GM08714 (cell line): ENCODE data around the gene TGFBR2.

ENCODE experiments used
- H3K4me3 ChIP-seq: fragments of 200-500 bp; sonication (Bioruptor generic); 2 replicates; pipeline ENCODE4 v1.5.1; 2014; ENCODE audit warnings: mild to moderate bottlenecking, low read length, inconsistent platforms
- ZNF274 ChIP-seq: IDR thresholded peaks from 2 replicates; pipeline ENCODE4 v1.6.1; 2012; ENCODE audit warnings: mild to moderate bottlenecking, low read depth, low read length

The TGFBR2 gene

DNA sequence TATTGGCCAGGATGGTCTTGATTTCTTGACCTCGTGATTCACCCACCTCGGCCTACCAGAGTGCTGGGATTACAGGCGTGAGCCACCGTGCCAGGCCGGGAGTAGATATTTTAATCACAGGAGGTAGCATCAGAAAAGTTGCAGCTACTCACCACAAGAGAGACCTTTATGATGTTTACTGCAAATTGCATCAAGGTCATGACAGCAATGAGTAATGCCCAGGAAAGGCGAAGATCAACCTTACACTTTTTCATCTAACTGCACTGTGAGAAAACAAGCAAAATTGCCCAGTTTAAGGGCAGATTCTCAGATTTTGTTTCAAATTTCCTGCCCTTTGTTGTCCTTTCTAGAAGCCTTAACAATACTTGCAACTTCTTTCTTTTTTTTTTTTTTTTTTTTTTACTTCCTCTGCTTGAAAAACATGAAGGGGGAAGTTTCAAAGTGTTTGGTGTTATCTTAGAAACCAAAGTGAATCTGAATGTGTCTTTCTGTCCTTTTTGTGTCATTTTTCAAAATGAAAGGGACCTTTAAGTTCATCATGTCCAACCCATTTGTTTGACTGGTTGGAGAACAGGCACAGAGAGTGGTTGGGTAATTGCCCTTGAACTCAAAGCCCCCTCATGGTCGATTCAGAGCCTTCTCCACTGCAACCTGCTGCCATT, 25.0 kb downstream of the TGFBR2 start:
- no peak for TF ChIP-seq ZNF274
- no peak overlapping the region for H3K4me3 ChIP-seq

DNA sequence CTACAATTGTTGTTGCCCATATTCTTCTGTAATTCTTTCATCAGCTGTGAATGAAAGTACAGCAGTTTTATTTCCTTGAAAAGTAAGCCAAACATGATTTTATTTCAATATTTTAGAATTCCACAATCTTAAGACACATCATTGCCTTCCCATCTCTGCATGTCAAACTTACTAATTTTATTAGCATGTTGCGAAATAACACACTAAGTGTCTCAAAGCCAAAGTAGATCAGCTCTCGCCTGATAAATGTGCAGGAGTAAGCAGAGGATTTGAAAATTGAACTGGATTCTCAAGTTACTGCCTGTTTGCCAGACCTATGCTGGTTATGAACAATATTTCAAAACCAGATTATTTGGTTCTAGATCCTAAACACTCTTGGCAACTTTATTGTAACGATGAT, 25.7 kb downstream of the TGFBR2 start:
- H3K4me3 ChIP-seq: no peak overlapping the region
- no peak for TF ChIP-seq ZNF274

- no peak overlapping the region for H3K4me3 ChIP-seq
- TF ChIP-seq ZNF274: no peak
Observed at GRCh38 chr3:30632521-30632920, 26.1 kb downstream of the TGFBR2 start.

- H3K4me3 ChIP-seq: no peak overlapping the region
- TF ChIP-seq ZNF274: no peak
Observed at GRCh38 chr3:30633718-30634117, 27.3 kb downstream of the TGFBR2 start.

- no peak for TF ChIP-seq ZNF274
- no peak overlapping the region for H3K4me3 ChIP-seq
Observed at GRCh38 chr3:30634761-30635735, 28.6 kb downstream of the TGFBR2 start.

GRCh38 chr3:30637310-30638219, 31.2 kb downstream of the TGFBR2 start:
- no peak overlapping the region for H3K4me3 ChIP-seq
- no peak for TF ChIP-seq ZNF274

DNA sequence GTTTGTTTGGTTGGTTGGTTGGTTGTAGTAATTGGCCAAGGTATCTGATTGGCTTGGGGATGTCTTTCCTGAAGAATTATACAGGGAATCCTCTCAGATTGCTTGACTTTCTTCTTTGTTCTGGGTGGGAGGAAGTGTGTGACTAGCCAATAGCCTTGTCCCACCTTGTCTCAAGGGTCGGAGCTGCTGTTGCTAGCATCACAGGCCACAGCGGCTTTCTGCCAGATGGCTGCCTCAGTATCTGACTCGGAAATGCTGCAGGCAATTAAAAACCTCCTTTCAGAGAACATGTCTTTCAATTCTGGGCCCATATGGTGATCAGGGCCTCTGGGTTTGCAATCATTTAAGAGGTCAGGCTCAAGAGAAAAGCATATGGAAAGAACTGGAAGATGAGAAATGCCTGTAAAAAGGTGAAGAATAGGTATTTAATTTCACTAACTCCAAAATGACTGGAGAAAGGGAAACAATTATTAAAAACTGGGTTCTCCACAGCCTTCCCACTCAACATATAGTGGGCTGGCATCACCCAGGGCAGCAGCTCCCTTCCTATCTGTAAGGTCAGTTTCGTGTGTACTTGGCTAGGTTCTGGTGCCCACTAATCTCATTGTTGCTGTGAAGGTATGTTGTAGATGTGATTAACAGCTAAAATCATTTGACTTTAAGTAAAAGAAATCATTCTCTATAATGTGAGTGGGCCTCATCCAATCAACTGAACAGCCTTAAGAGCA, 32.4 kb downstream of the TGFBR2 start:
- no peak for TF ChIP-seq ZNF274
- no peak overlapping the region for H3K4me3 ChIP-seq

DNA sequence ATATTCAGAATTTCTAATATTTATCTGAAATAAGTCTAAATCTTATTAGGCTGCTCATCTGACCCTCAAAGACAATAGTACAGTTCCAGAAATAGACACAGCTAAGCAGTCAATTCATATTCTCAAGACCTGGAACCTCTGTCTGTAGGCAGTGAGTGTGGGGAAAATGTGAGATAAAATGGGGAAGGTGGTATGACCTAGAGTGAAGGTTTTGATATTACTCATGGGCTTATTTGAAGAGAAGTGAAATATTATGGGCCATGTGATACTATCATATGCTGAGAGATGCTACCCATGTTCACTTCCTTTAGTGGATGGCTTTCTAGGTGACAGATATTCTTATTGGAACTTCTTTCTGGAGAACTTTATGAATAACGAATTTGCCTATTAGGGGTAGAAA, 33.5 kb downstream of the TGFBR2 start:
- H3K4me3 ChIP-seq: no peak overlapping the region
- TF ChIP-seq ZNF274: no peak

GRCh38 chr3:30640851-30641250, 34.5 kb downstream of the TGFBR2 start:
- H3K4me3 ChIP-seq: no peak overlapping the region

DNA sequence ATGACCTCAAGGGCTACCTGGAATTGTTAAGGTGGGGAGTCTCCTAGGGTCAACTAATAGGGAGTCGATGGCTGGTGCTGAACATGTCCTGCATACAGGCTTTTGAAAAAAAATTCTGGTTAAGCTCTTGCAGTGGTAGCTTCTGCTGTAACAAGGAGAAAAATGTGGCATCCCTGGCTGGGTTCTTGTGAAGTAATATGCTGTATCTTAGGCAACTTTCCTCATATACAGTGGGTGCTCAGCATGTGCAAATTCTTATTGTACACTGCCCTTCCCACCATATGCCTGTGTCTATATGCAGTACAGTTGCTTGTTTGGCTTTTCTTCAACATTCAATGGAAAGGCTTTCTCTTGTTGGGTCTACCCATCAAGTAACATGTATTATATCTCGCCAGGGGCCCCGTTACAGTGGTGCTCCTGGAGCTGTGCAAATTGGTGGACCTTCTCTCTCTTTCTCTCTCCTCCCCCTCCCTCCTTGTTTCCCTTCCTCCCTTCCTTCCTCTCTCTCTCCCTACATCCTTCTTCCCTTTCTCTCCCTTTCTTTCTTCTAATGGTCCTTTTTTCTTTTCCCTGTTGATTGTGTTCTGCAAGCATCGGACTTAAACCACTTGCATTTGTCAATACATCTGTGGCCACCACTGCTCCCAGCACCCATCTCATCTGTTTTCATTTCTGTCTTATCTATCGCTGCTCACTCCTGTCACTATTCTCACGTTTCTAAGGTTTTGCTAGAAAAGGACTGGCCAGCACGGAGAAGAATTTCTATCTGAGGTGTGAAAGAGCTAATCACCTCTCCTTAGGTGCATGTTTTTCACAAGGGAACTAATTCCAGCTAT, 35.2 kb downstream of the TGFBR2 start:
- no peak for TF ChIP-seq ZNF274
- H3K4me3 ChIP-seq: no peak overlapping the region

More at GRCh38 chr3:30640851-30641250, 34.5 kb downstream of the TGFBR2 start:
- TF ChIP-seq ZNF274: no peak

DNA sequence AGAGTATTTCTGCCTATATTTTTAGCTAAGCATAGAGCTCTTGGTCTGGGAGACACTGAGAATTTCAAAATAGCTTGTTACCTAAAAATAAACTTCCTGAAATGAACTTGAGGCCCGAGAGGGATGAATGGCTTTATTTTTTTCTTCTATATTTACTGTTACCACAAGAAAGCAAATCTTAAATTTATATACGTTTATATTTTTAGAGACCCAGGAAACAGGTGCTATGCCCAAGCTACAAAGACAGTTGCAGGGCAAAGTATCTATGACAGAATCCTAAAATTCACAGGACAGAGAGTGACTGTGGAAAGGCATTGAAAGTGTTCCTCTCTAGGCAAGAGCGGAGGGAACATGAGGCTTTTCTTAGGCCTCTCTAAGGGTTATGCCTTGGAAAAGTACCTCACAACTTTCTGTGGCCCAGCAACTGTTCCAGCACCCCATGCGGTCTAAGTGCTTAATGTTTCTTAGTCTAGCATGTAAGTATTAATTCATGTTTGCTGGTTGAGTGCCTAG, 36.5 kb downstream of the TGFBR2 start:
- TF ChIP-seq ZNF274: no peak
- H3K4me3 ChIP-seq: peak overlapping the region; percentile 38; the same call in 1 of the 2 replicates

- H3K4me3 ChIP-seq: no peak overlapping the region; the same call in 1 of the 2 replicates
- TF ChIP-seq ZNF274: no peak
Observed at GRCh38 chr3:30643763-30644462, 37.5 kb downstream of the TGFBR2 start.
